ENCODE results near the gene FGD1. TPM values are rescaled to one million over a fixed set of nuclear protein-coding genes. Genes with fewer than 3 reads are reported as not detected.

Gene FGD1
- total and polyA plus RNA-seq, 2 experiments from 2014 or later: 9.0 to 11.9 TPM

DNA sequence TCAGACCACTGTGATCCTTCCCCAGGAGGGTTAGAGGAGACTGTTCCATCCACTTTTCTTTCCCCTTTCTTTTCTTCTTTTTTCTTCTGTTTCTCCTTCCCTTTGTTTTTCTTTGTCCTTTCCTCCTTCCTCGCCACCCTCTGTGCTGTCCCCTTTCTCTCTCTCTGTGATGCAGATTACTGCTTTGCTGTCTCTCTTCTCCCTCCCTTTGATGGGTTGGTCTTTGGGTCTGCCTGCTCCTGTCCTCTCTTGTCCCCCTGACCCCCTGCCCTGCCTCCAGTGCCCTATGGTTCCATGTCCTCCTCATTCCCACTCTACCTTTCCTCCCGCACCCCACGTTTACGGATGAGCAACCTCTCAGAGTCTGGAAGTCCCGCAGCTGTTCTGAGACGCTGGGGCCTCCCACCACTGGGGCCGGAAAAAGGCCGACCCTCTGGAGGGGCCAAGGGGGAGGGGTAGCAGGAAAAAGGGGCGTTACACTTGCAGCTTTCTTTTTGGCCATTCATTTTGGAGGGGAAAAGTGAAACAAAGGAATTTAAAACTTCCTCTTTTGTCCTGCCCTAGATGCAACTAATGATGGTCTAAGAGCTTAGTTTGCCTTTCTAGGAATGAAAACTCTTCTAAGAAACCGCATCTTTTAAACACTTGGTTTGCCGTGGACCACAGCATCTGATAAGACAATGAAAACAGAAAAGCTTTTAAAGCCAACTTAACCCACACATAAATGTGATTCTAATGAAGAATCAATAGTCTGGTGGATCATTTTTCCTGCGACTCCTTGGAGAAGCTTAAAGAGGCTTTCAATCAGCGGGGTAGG, 80.3 kb downstream of the FGD1 start:
- no peak for DNase-seq (ENCODE audit: low spot score)
- Histone ChIP-seq H2AFZ (no peak overlapping the region), H3K27ac (no peak overlapping the region), H3K79me2 (no peaks in the 10 kb centered on the region), H3K9me3 (ENCODE audit: low read depth) (no peaks in the 10 kb centered on the region), H3K27me3 (no peaks in the 10 kb centered on the region), H3K9me2 (replicated peaks; ENCODE audit: insufficient read depth) (no peaks in the 10 kb centered on the region), H3K4me1 (ENCODE audit: insufficient read depth) (no peaks in the 10 kb centered on the region), H3K4me3 (no peak overlapping the region), H4K20me1 (ENCODE audit: insufficient read depth, poor library complexity, severe bottlenecking) (no peaks in the 10 kb centered on the region), H3K36me3 (replicated peaks; ENCODE audit: insufficient read depth, low read depth) (no peaks in the 10 kb centered on the region), H3K4me2 (peak overlapping the region; percentile 23)
- WGBS (ENCODE audit: low lambda C conversion rate, missing lambda C conversion rate): 57% methylated on average over 13 of the region's 13 CpGs
- TF ChIP-seq EZH2 (IDR thresholded peaks at IDR 0.05; ENCODE audit: borderline replicate concordance): no peak
- TF ChIP-seq EZH2phosphoT487 (IDR thresholded peaks at IDR 0.05; ENCODE audit: low read depth, severe bottlenecking, unreplicated experiment): no peak
- TF ChIP-seq, protein P1, sequence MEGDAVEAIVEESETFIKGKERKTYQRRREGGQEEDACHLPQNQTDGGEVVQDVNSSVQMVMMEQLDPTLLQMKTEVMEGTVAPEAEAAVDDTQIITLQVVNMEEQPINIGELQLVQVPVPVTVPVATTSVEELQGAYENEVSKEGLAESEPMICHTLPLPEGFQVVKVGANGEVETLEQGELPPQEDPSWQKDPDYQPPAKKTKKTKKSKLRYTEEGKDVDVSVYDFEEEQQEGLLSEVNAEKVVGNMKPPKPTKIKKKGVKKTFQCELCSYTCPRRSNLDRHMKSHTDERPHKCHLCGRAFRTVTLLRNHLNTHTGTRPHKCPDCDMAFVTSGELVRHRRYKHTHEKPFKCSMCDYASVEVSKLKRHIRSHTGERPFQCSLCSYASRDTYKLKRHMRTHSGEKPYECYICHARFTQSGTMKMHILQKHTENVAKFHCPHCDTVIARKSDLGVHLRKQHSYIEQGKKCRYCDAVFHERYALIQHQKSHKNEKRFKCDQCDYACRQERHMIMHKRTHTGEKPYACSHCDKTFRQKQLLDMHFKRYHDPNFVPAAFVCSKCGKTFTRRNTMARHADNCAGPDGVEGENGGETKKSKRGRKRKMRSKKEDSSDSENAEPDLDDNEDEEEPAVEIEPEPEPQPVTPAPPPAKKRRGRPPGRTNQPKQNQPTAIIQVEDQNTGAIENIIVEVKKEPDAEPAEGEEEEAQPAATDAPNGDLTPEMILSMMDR (IDR thresholded peaks at IDR 0.05; ENCODE audit: poor library complexity): no peak

DNA sequence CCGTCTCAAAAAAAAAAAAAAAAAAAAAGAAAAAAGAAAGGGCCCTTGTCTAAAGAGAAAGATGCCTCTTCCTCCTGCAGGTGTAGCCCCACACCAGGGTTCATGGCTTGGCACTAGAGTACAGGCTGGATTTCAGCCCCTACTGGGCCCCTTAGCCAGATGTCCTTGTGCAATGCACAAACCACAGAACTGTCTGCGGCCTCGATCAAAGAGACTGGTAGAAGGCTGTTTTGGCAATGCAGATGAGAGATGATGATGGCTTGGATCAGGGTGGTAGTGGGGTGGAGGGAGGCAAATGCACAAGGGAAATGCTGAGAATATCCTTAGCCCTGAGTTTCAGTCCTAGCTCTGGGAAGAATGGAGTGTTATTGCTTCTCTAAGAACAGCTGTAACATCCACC, 82.3 kb downstream of the FGD1 start:
- Histone ChIP-seq H3K27ac (no peak overlapping the region), H2AFZ (no peak overlapping the region), H4K20me1 (ENCODE audit: insufficient read depth, poor library complexity, severe bottlenecking) (no peaks in the 10 kb centered on the region), H3K4me2 (no peak overlapping the region), H3K9me2 (replicated peaks; ENCODE audit: insufficient read depth) (no peaks in the 10 kb centered on the region), H3K27me3 (no peaks in the 10 kb centered on the region), H3K9me3 (ENCODE audit: low read depth) (no peaks in the 10 kb centered on the region), H3K4me1 (ENCODE audit: insufficient read depth) (no peaks in the 10 kb centered on the region), H3K36me3 (replicated peaks; ENCODE audit: insufficient read depth, low read depth) (no peaks in the 10 kb centered on the region), H3K4me3 (no peak overlapping the region), H3K79me2 (no peaks in the 10 kb centered on the region)
- TF ChIP-seq EZH2phosphoT487 (IDR thresholded peaks at IDR 0.05; ENCODE audit: low read depth, severe bottlenecking, unreplicated experiment) (no peak), EZH2 (IDR thresholded peaks at IDR 0.05; ENCODE audit: borderline replicate concordance) (no peak)
- TF ChIP-seq, protein P1 (IDR thresholded peaks at IDR 0.05; ENCODE audit: poor library complexity): no peak
- 74% methylated on average over 3 of the region's 3 CpGs for WGBS (ENCODE audit: low lambda C conversion rate, missing lambda C conversion rate)
- DNase-seq (ENCODE audit: low spot score): peak; percentile 10

DNA sequence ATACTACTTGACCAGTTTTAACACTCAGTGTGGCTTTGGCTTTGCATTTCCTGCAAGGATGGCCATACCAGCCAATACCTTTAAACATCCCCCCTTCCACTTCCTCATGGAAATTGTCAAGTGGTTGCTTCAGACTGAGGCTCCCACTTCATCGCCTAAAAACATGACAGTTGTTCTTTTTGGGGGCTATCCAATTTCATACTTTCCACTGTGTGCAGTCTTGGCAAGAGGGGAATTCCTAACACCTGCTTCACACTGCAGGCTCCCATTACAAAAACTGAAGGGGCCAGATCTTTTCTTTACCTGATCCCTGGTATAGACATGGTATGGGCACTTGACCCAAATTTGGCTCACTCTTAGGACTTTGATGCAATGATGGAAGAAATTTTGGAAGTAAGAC, 84.3 kb downstream of the FGD1 start:
- H2AFZ ChIP-seq: no peak overlapping the region
- no peak overlapping the region for H3K4me2 ChIP-seq
- 80% methylated on average over 1 of the region's 1 CpG for WGBS (ENCODE audit: low lambda C conversion rate, missing lambda C conversion rate)
- H3K9me3 ChIP-seq (ENCODE audit: low read depth): no peaks in the 10 kb centered on the region
- no peaks in the 10 kb centered on the region for H3K79me2 ChIP-seq
- no peak overlapping the region for H3K27ac ChIP-seq
- no peaks in the 10 kb centered on the region for H4K20me1 ChIP-seq (ENCODE audit: insufficient read depth, poor library complexity, severe bottlenecking)
- H3K4me1 ChIP-seq (ENCODE audit: insufficient read depth): no peaks in the 10 kb centered on the region
- TF ChIP-seq EZH2phosphoT487 (IDR thresholded peaks at IDR 0.05; ENCODE audit: low read depth, severe bottlenecking, unreplicated experiment) (no peak), EZH2 (IDR thresholded peaks at IDR 0.05; ENCODE audit: borderline replicate concordance) (no peak)
- TF ChIP-seq, protein P1 (IDR thresholded peaks at IDR 0.05; ENCODE audit: poor library complexity): no peak
- no peak overlapping the region for H3K4me3 ChIP-seq
- H3K36me3 ChIP-seq (replicated peaks; ENCODE audit: insufficient read depth, low read depth): no peaks in the 10 kb centered on the region
- no peaks in the 10 kb centered on the region for H3K27me3 ChIP-seq
- no peak for DNase-seq (ENCODE audit: low spot score)
- no peaks in the 10 kb centered on the region for H3K9me2 ChIP-seq (replicated peaks; ENCODE audit: insufficient read depth)
